Activated CD4-positive, alpha-beta T cell treated with anti-CD3 and anti-CD28 coated beads, Interleukin-10, Interleukin-2, amounts not matched to agents 100 ng/mL and 50 ng/mL, durations not matched to agents 16 hours and 8 hours (primary cell): ENCODE results near the gene DNAI1.
"Not testable (repeated sequence)": the region's sequence is repeated elsewhere in the genome, so short reads cannot be mapped to it uniquely, and the experiment has no call there.

Source experiments
- DNase-seq: peaks from one replicate; pipeline ENCODE4 v3.0.0-alpha.2; 2020

DNAI1 gene

DNA sequence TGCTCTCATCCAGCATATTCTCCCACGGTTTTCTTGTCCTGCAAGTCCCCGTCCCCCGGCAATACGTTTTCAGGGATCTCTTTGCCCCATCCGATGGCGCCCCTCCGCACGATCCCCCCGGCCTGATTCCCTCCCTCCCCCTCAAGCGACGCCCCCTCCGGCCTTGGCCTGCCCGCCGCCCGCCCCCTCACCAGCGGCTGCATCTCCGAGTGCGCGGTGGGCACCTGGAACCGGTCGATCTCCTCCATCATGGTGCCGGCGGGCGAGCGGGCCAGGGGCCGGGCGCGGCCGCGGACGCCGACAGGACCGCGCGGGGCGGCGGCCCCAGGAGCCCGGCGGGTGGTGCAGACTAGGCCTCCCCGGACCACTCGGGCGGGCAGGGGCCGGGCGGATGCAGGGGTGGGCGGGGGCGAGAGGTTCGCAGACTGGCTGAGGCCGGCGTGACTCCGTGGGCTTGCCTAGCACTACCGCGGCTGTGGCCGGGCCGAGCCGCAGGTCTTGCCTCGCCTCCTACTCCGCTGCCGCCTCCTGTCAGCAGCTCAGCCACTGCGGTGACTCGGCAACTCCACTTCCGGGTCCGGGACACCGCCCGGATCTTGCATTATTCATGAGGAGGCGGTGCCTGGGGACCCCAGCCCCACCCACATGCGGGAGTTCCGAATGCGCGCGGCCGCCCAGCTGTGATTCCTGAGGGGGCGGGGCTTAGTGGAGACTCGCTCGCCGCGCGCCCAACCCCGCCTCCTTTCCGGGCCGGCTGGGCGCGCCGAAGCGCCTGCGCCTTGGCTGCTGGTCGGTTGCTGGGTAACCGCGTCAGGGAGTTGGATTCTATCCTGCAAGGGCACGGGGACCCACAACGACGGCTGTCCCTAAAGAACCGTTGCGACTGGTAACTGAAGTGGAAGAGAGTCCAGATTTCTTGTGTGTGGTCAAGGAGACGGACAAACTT, at the start of gene DNAI1, which contains the start of gene FAM219A:
Gene DNAI1 (plus strand): TSS at position 793 of the 946 bp plus-strand sequence. CDS start 201 bp downstream, outside the sequence.
Gene FAM219A (minus strand): TSS at position 558 of the 946 bp plus-strand sequence. CDS start 307 bp downstream, at position 251.
- DNase-seq = peak; percentile 99

DNA sequence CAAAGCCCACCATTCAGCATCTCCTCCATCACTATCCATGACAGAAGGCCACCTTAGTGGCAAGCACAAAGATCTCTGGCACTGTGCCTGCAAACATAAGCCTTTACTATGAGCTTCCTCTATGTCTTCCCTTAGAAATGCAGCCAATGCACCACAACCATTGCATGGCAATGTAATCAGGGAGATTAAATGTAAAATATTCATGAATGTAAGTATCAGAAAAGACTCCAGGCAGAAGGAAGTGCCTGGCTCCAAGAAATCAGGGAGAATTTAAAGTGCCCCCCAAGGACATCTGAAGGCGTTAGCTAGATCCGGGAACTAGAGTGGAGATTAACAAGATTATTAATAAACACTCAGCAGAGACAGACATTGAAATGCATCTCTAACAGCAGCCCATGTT, 49.5 kb upstream of the DNAI1 start:
- no peak for DNase-seq

- DNase-seq = no peak
These were observed 46.3 kb upstream of the DNAI1 start for GRCh38 chr9:34412336-34412735.

DNA sequence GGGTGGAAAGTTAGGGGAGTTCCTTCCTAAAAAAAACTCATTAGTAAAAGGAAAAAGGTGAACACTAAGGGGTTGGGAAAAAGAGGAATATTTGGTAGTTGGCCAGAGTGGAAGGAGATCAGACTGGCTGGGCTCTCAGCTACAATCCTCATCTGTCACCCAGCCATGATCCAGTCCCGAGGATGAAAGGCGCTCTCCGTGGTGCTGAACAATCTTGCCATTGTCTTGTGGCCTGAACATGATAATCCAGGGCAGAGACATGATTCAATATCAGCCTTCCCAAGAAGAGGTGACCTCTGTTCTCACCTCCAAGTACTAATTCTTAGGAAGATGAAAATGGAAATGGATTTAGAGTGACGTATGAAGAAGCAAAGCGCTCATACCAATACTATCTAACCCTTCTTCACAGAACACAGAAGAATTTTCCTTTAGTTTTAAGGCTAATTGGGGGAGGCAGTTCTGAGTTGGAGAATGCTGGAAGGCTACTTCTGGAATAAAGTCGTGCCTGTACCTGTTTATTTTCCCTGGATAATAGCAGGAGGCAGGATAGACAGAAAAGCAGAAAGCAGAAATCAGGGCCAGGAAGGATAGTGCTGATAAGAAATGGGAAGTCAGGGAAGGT, 45.3 kb upstream of the DNAI1 start:
- peak; percentile 23 for DNase-seq

DNA sequence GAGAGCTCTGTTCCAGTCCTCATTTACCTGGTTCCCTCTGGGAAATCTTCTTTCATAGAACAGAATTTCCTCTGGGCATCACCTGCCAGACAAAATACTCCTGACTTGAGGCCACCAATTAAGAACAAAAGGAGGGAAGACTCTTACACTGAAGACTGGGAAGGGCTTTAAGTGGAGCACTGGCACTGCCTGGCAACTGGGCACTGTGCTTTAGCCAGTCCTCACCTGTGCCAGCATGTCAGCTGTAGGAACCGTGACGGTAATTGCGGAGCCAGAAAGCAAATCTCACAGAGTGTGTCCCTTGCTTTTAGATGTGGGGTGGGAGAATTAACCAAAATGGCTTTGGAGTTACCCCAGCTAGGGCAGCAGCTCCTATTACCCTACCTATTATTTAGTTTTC, 40.9 kb upstream of the DNAI1 start:
- no peak for DNase-seq

- no peak for DNase-seq
These were observed 38.7 kb upstream of the DNAI1 start for GRCh38 chr9:34419716-34420504.

GRCh38 chr9:34426347-34427074, 32.1 kb upstream of the DNAI1 start:
- no peak for DNase-seq

GRCh38 chr9:34428325-34428958, 30.2 kb upstream of the DNAI1 start:
- no peak for DNase-seq

DNA sequence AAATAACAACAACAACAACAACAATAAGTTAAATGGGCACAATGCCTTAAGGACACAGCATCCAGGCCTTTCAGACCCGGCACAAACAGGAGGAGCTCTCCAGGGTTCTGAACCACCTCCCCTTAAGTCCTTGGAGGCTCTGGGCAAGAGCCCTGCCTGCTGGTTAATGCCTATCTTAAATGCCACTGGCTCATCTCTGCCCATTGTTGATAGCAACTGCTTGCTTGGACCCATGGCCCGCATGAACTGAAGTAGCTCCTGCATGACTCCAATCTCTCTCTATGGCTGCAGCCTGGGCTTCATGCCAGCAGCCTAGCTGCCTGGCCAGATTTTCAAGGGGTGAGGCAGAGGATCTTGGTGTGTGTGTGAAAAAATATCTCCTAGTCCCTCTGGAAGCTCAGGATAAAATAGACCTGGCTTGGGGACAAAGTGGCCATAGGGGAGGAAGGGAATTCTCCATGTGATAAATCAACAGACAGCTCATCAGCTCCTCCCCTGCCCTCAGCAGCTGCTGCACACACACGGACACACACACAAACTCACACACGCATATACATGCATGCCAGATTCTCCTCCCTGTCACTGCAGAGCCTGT, 27.7 kb upstream of the DNAI1 start:
- peak; percentile 16 for DNase-seq

DNA sequence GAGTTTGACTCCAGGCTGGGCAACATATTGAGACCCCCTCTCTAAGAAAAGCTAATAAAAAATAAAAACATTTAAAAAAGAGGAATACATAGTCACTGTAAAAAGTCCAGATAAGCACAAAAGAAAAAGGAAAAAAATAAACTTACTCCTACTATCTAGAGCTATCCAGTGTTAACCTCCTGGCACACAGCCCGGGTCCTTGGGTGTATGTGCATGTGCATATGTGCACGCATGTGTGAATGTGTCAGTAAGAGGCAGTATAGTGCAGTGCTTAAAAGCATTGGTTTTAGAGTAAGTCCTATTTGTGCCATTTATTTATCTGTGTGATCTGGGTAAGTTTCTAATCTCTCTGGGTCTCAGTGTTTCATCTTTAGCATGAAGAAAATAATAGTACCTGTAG, 26.9 kb upstream of the DNAI1 start:
- no peak for DNase-seq

DNA sequence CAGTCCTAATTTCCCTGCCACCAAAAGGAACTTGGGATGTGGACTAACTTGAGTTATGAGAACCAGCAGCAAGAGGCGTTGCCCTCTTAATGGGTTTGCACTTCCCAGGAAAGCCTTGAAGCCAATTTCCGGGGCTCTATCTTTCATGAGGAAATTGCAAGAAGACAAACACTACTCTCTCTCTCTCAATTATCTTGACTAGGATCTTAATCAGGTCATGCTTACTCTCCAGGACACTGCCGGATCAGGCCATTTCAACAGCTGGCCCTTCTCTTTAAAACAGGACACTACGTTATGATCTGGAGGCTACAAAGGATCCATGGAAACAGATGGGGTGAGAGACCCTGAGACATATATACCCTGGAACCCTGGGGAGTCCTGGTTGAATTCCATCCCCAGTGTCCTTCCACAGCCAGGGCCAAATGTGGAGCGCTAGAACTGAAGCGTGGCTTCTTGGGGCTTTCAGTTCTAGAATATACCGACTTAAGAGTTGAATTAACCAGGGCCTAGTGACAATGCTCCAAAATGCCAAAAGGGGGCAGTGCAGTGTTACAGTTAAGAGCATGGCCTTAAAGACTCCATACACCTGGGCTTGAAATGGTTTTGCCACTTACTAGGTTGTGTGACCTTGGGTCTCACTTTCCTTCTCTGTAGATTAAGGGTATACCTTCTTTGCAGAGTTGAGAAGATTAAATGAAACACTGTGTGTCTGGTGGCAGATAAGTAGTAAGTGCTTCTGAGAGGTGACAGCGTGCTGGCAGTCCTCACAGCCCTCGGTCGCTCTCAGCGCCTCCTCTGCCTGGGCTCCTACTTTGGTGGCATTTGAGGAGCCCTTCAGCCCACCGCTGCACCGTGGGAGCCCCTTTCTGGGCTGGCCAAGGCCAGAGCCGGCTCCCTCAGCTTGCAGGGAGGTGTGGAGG, 21.3 kb upstream of the DNAI1 start:
- DNase-seq = peak; percentile 72

GRCh38 chr9:34437926-34438307, 20.7 kb upstream of the DNAI1 start:
- not testable (repeated sequence) for DNase-seq

DNA sequence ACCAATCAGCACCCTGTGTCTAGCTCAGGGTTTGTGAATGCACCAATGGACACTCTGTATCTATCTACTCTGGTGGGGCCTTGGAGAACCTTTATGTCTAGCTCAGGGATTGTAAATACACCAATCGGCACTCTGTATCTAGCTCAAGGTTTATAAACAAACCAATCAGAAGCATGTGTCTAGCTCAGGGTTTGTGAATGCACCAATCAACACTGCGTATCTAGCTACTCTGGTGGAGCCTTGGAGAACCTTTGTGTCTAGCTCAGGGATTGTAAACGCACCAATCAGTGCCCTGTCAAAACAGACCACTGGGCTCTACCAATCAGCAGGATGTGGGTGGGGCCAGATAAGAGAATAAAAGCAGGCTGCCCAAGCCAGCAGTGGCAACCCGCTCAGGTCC, 20.1 kb upstream of the DNAI1 start:
- DNase-seq = not testable (repeated sequence)

GRCh38 chr9:34440017-34440416, 18.6 kb upstream of the DNAI1 start:
- no peak for DNase-seq

GRCh38 chr9:34442770-34443169, 15.8 kb upstream of the DNAI1 start:
- no peak for DNase-seq

- no peak for DNase-seq
These were observed 15.1 kb upstream of the DNAI1 start for GRCh38 chr9:34443533-34443932.

DNA sequence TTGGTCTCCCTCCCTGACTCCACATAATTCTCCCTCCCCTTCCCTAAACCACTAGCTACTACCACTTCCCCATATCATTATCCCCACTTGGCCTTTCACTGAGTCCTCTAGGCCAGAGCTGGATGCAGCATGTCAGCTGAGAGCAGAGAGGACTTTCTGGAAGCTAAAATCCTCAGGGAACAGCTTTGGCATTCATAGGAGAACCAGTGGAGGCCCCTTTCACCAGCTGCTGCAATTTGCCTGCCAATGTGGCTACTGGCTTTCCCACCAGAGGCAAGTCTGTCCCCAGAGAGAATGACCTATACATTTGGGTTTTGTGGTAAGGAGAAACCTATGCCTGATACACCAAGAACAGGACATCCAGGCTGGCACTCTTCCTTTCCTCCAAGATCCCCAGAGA, 14.6 kb upstream of the DNAI1 start:
- DNase-seq = no peak

DNA sequence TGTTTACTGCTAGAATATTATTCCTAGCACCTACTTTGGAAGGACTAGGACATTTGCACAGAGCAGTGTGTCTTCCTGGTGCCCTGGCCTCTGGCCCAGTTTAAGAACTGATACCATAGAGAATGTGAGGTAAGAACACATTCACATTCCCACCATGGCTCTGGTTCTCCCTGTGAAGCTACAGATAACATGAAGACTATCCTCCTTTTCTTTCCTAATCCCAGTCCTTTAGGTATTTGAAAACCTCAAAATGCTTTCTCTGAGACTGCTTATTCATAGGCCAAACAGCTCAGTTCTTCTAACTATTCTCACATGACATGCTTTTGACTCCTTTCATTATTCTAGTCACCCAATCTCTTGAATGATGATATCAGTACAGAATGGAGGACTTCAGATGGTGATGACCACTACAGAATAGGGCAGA, 12.1 kb upstream of the DNAI1 start:
- DNase-seq = no peak

DNA sequence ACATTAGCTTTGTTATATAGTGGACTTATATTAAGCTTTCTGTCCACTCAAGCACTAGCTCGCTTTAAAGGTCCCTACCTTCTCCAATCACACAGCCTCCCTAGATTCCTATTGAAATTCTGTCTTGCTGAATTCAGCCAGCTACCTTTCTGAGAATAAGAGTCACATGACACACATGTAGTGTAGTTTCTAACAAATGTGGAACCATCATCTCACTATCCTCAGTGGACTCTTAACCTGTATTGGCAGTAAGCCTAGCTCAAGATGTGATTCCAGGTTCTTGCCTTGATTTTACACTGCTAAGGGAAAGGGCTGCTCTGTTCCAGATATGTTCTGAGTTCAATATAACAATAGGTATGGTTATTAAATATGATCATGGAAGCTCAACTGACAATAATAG, 11.7 kb upstream of the DNAI1 start:
- no peak for DNase-seq

- DNase-seq = no peak
These were observed 8.0 kb upstream of the DNAI1 start for GRCh38 chr9:34450644-34451043.
